Peyer's patch (tissue), 4 donors: ENCODE results near the gene GDPD3. TPM values are rescaled to one million over a fixed set of nuclear protein-coding genes. Genes with fewer than 3 reads are reported as not detected.
"Not testable (repeated sequence)": the region's sequence is repeated elsewhere in the genome, so short reads cannot be mapped to it uniquely, and the experiment has no call there.

ENCODE experiments used
- DNase-seq, 3 donors: peaks; one replicate each; pipeline ENCODE4 v3.0.0-alpha.2; 2017 to 2019
- H3K27ac ChIP-seq, 4 donors: fragments of 200-600 bp; sonication (generic); one replicate each; pipeline ENCODE4 v1.5.1; 2016 to 2019
- H3K27me3 ChIP-seq, 2 donors: fragments of 200-600 bp; sonication (generic); one replicate each; pipeline ENCODE4 v1.5.1; 2019
- H3K36me3 ChIP-seq, 3 donors: fragments of 200-600 bp; sonication (generic); one replicate each; pipeline ENCODE4 v1.5.1; 2016 to 2019
- H3K4me1 ChIP-seq, 4 donors: fragments of 200-600 bp; sonication (generic); one replicate each; pipeline ENCODE4 v1.5.1; 2016 to 2019
- H3K4me3 ChIP-seq, 4 donors: fragments of 200-600 bp; sonication (generic); 1 replicate in 3 of 4; 2 replicates in 1 of 4; pipeline ENCODE4 v1.5.1; 2016 to 2019; ENCODE audit warnings: mild to moderate bottlenecking in 1 of 4
- H3K9me3 ChIP-seq, 4 donors: fragments of 200-600 bp; sonication (generic); one replicate each; pipeline ENCODE4 v1.5.1; 2016 to 2019; ENCODE audit warnings: mild to moderate bottlenecking in 1 of 4
- POLR2A ChIP-seq, 2 donors: fragments of 450-650 bp; IDR thresholded peaks; one replicate each; pipeline ENCODE4 v1.5.1; 2017; ENCODE audit warnings: antibody characterized with exemption in 2 of 2, mild to moderate bottlenecking in 2 of 2, moderate library complexity in 2 of 2
- total RNA-seq, 4 donors: library from RNA; depleted of rRNA; stranded (reverse); fragments of >200 nt; gene quantifications; one replicate each; pipeline ENCODE4 v1.1.0, GENCODE V29; 2016
- TF ChIP-seq, protein P1 (sequence below), 6 experiments: fragments of 450-650 bp in 4 of 6; fragments of 200-600 bp in 2 of 6; sonication (generic) in 1 of 6; IDR thresholded peaks; one replicate each; pipeline ENCODE4 v1.5.1; 2017 to 2019; ENCODE audit warnings: antibody characterized with exemption in 6 of 6, mild to moderate bottlenecking in 3 of 6, moderate library complexity in 1 of 6

The GDPD3 gene
- total RNA-seq, 4 donors from 2014 or later, result 9.1 to 25.6 (median 14.6) TPM

DNA sequence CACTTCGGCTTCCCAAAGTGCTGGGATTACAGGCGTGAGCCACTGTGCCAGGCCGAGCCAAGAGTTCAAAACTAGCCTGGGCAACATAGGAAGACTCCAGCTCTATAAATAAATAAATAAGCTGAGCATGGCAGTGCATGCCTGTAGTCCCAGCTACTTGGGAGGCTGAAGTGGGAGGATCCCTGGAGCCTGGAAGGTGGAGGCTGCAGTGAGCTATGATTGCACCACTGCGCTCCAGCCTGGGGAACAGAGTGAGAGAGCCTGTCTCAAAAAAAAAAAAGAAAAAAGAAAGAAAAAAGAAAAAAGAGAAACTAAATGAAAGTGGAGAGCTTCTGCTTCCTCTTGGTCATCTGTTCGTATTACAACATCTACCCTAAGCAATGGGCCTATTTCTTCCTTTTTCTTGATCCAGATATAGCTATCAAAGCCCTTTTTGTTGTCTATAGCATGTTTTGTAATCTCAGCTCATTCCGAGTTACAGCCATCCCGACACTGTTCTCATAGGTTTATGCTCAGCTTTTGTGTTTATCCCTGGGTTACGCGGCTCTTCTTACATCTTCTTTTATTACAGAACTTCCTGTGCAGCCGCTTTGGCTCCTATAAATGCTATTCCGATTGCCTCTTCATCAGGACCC lies 23.8 kb upstream of the GDPD3 start:
- Histone ChIP-seq H3K4me3 (no peak overlapping the region), H3K9me3 (no peaks in the 10 kb centered on the region), H3K27ac (no peak overlapping the region), H3K36me3 (no peaks in the 10 kb centered on the region), H3K4me1 (no peaks in the 10 kb centered on the region), H3K27me3 (no peaks in the 10 kb centered on the region)
- DNase-seq, result no peak
- TF ChIP-seq, protein P1, sequence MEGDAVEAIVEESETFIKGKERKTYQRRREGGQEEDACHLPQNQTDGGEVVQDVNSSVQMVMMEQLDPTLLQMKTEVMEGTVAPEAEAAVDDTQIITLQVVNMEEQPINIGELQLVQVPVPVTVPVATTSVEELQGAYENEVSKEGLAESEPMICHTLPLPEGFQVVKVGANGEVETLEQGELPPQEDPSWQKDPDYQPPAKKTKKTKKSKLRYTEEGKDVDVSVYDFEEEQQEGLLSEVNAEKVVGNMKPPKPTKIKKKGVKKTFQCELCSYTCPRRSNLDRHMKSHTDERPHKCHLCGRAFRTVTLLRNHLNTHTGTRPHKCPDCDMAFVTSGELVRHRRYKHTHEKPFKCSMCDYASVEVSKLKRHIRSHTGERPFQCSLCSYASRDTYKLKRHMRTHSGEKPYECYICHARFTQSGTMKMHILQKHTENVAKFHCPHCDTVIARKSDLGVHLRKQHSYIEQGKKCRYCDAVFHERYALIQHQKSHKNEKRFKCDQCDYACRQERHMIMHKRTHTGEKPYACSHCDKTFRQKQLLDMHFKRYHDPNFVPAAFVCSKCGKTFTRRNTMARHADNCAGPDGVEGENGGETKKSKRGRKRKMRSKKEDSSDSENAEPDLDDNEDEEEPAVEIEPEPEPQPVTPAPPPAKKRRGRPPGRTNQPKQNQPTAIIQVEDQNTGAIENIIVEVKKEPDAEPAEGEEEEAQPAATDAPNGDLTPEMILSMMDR (IDR thresholded peaks at IDR 0.05), result no peak
- no peak for TF ChIP-seq POLR2A (IDR thresholded peaks at IDR 0.05)

DNA sequence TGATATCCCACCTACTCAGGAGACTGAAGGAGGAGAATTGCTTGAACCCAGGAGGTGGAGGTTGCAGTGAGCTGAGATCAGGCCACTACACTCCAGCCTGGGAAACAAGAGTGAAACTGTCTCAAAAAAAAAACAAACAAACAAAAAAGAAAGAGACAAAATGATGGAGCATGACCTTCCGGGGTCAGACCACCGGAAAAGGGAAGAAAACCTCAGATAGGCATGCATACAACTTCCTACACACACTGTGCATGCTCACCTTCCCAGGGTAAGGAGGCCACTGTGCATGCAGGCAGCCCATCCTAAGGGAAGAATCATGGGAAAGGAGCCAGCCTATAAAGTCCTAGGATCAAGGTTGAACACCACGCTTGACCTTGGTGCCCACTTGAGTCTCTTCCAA lies 19.3 kb upstream of the GDPD3 start:
- TF ChIP-seq, protein P1 (IDR thresholded peaks at IDR 0.05), result no peak
- TF ChIP-seq POLR2A (IDR thresholded peaks at IDR 0.05), result no peak
- H3K4me3 ChIP-seq, result no peak overlapping the region
- H3K36me3 ChIP-seq, result no peaks in the 10 kb centered on the region
- DNase-seq, result no peak
- no peak overlapping the region for H3K27ac ChIP-seq
- no peaks in the 10 kb centered on the region for H3K27me3 ChIP-seq
- no peaks in the 10 kb centered on the region for H3K9me3 ChIP-seq
- no peaks in the 10 kb centered on the region for H3K4me1 ChIP-seq

DNA sequence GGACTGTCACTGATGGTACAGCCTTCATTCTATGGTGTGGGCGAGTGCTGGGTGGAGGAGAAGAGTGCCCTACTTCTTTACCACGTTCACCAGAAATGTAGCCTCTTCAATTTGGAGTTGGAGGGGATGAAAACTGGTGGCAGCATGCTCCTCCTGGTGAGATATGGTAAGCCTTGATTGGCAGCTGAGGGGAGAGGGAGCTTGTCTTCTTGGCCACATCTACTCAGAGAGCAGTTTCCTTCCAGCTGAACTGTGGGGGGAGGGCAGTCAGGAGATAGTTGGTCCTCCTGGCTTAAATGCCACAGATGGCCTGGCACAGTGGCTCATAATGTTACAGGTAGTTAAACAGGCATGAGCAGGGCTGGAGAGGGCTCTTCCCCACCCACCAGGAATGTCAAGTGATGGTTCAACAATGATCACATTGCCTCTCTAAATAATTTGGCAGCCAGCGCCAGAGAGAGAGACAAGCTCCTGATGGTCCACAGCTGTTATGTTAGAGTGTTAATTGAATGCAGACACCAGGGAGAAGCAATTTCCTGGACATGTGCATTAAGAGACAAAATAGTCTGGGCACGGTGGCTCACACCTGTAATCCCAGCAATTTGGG lies 18.6 kb upstream of the GDPD3 start:
- DNase-seq, result no peak
- Histone ChIP-seq H3K9me3 (no peaks in the 10 kb centered on the region), H3K4me1 (no peaks in the 10 kb centered on the region), H3K27me3 (no peaks in the 10 kb centered on the region), H3K36me3 (no peaks in the 10 kb centered on the region), H3K27ac (no peak overlapping the region), H3K4me3 (no peak overlapping the region)
- TF ChIP-seq, protein P1 (IDR thresholded peaks at IDR 0.05), result no peak
- no peak for TF ChIP-seq POLR2A (IDR thresholded peaks at IDR 0.05)

DNA sequence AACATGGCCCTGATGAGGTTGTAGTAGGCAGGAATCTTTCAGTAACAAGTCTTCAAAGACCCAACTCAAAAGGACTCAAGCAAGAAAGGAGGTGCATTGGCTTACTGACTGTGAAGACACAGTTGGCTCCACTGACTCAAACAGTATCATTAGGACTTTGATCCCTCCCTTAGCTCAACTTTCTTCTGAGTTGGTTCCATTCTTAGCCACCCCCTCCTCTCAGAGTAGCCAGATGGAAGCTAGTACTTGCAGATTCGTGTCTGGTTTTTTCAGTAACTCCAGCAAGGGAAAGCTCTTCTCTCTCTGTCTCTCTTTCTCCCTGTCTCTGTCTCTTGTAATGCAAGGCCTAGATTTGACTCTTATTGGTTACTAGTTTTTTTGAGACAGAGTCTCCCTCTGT lies 14.7 kb upstream of the GDPD3 start:
- Histone ChIP-seq H3K9me3 (no peaks in the 10 kb centered on the region), H3K27ac (no peak overlapping the region), H3K4me1 (peaks cover 0 to 7% (median 2%) of the 10 kb centered on the region in 4 donors), H3K27me3 (no peaks in the 10 kb centered on the region), H3K4me3 (no peak overlapping the region), H3K36me3 (no peaks in the 10 kb centered on the region)
- no peak for TF ChIP-seq POLR2A (IDR thresholded peaks at IDR 0.05)
- TF ChIP-seq, protein P1 (IDR thresholded peaks at IDR 0.05), result no peak
- no peak for DNase-seq

DNA sequence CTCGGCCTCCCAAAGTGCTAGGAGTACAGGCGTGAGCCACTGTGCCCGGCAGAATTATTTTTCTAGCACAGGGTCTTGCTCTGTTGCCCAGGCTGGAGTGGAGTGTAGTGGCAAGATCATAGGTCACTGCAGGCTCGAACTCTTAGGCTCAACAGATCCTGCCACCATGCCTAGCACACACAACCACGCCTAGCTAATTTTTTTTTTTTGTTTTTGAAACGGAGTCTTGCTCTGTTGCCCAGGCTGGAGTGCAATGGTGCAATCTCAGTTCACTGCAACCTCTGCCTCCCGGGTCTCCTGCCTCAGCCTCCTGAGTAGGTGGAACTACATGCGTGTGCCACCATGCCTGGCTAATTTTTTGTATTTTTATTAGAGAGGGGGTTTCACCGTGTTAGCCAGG lies 12.4 kb upstream of the GDPD3 start:
- H3K27ac ChIP-seq, H3K4me3 ChIP-seq, H3K36me3 ChIP-seq, H3K9me3 ChIP-seq, DNase-seq, H3K27me3 ChIP-seq: not testable (repeated sequence)
- H3K4me1 ChIP-seq, result peaks cover 0 to 21% (median 9%) of the 10 kb centered on the region in 4 donors

DNA sequence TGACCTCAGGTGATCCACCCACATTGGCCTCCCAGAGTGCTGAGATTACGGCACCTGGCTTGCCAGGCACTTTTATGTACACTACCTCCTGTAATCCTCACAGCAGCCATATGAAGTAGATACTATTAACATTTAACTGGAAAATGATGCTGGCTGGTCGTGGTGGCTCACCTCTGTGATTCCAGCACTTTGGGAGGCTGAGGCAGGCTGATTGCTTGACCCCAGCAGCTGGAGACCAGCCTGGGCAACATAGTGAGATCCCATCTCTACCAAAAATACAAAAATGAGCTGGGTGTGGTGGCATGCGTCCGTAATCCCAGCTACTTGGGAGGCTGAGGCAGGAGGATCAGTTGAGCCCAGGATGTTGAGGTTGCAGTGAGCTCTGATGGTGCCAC lies 11.6 kb upstream of the GDPD3 start:
- H3K27ac ChIP-seq, result no peak overlapping the region
- no peaks in the 10 kb centered on the region for H3K27me3 ChIP-seq
- H3K4me1 ChIP-seq, result peaks cover 0 to 24% (median 9%) of the 10 kb centered on the region in 4 donors
- TF ChIP-seq, protein P1 (IDR thresholded peaks at IDR 0.05), result no peak
- TF ChIP-seq POLR2A (IDR thresholded peaks at IDR 0.05), result no peak
- no peak for DNase-seq
- H3K9me3 ChIP-seq, result no peaks in the 10 kb centered on the region
- H3K4me3 ChIP-seq, result no peak overlapping the region
- H3K36me3 ChIP-seq, result peaks cover 0 to under 1% (median 0%) of the 10 kb centered on the region in 3 donors
